Measurements from ENCODE around the gene CEP55.

DNA sequence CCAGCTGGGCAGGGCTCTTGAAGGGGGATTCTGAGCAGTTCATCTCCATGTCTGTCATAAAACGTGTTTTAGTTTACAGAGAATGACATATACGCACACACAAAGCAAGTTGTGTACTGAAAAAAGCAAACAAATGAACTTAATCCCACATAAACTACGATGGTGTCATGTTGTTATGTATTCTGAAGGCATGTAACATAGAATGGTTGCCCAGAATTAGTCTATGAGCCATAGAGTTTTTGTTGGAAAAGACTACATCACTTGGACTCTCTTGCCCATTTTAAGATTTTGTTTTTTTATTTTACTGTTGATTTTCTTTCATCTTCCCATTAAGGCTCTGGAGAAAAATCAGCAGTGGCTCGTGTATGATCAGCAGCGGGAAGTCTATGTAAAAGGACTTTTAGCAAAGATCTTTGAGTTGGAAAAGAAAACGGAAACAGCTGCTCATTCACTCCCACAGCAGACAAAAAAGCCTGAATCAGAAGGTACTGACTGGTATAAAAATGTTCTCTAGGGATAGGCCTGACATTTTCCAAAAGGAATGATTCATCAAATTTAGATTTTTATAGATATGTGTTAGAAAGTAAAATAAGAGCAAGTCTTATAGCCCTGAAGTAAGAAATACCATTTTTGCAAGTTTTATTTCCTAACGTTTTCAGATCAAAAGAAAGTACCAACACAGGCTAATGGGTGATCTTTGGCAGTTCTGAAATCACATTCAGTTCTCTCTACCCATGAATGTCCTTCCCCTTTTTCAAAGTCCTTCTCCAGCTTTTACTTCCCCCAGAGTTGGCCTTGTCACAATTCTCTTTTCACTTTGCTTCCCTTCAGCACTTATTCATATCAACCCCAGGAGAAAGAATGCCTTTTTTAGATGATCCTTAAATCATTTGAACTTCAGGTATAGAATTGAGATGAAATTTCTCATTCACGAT lies 18.9 kb downstream of the CEP55 start:
- TF ChIP-seq POLR2A (IDR thresholded peaks at IDR 0.05) = no peak
- TF ChIP-seq, protein P1, sequence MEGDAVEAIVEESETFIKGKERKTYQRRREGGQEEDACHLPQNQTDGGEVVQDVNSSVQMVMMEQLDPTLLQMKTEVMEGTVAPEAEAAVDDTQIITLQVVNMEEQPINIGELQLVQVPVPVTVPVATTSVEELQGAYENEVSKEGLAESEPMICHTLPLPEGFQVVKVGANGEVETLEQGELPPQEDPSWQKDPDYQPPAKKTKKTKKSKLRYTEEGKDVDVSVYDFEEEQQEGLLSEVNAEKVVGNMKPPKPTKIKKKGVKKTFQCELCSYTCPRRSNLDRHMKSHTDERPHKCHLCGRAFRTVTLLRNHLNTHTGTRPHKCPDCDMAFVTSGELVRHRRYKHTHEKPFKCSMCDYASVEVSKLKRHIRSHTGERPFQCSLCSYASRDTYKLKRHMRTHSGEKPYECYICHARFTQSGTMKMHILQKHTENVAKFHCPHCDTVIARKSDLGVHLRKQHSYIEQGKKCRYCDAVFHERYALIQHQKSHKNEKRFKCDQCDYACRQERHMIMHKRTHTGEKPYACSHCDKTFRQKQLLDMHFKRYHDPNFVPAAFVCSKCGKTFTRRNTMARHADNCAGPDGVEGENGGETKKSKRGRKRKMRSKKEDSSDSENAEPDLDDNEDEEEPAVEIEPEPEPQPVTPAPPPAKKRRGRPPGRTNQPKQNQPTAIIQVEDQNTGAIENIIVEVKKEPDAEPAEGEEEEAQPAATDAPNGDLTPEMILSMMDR (IDR thresholded peaks at IDR 0.05) = no peak
